ENCODE results near the gene PLCD1. TPM values are rescaled to one million over a fixed set of nuclear protein-coding genes. Genes with fewer than 3 reads are reported as not detected.

PLCD1 gene
- polyA plus RNA-seq, 1 of the 3 experiments (the other 2 are of a cell fraction): 20.2 TPM

- TF ChIP-seq SMC3 (IDR thresholded peaks at IDR 0.05; ENCODE audit: low read depth, low read length): no peak
These were observed 21.2 kb downstream of the PLCD1 start (continued) for GRCh38 chr3:38008191-38008701.

GRCh38 chr3:38007754-38008090 lies 21.7 kb downstream of the PLCD1 start:
- TF ChIP-seq YY1 (IDR thresholded peaks at IDR 0.05; ENCODE audit: low read depth) (no peak), MEF2A (IDR thresholded peaks at IDR 0.05; ENCODE audit: borderline replicate concordance, low read depth) (no peak), TEAD4 (IDR thresholded peaks at IDR 0.05; ENCODE audit: borderline replicate concordance, insufficient read depth) (no peak), RXRA (IDR thresholded peaks at IDR 0.05; ENCODE audit: borderline replicate concordance, low read depth) (no peak), GABPA (IDR thresholded peaks at IDR 0.05; ENCODE audit: low read depth) (no peak), EP300 (IDR thresholded peaks at IDR 0.05; ENCODE audit: borderline replicate concordance in 1 of 2, low read depth in 1 of 2, low read length in 1 of 2) (no peak), FOXJ3 (CRISPR knock-in tag; IDR thresholded peaks at IDR 0.05) (no peak), JUND (IDR thresholded peaks at IDR 0.05) (no peak), TCF12 (IDR thresholded peaks at IDR 0.05) (no peak), FOSL2 (IDR thresholded peaks at IDR 0.05; ENCODE audit: borderline replicate concordance, low read depth) (no peak)
- 99% methylated on average over 7 of the region's 7 CpGs for WGBS (ENCODE audit: low lambda C conversion rate)
- no peaks in the 10 kb centered on the region for H3K79me2 ChIP-seq (ENCODE audit: insufficient read depth)
- H3F3A ChIP-seq (replicated peaks; ENCODE audit: insufficient read depth): no peaks in the 10 kb centered on the region
- H3K4me1 ChIP-seq (ENCODE audit: control insufficient read depth in 1 of 2, insufficient read depth in 2 of 2, low read depth in 1 of 2, low read length in 1 of 2): no peaks in the 10 kb centered on the region; a peak in 1 of 4 replicates
- no peak overlapping the region for H2AFZ ChIP-seq (ENCODE audit: low read depth)
- ChIA-PET CTCF (no interaction called here), POLR2A (no interaction called here)
- no peaks in the 10 kb centered on the region for H3K27me3 ChIP-seq (ENCODE audit: insufficient read depth)
- H3K9ac ChIP-seq: no peak overlapping the region
- no peak overlapping the region for H3K4me2 ChIP-seq
- H3K9me3 ChIP-seq: no peaks in the 10 kb centered on the region
- H3K27ac ChIP-seq (ENCODE audit: low read depth in 2 of 2, low read length in 1 of 2): no peak overlapping the region
- H3K36me3 ChIP-seq (replicated peaks in 1 of 2; ENCODE audit: control insufficient read depth in 1 of 2, insufficient read depth in 2 of 2, low read length in 1 of 2): peaks cover 0 to 32% of the 10 kb centered on the region in 2 experiments
- H3K9me2 ChIP-seq: no peaks in the 10 kb centered on the region
- no peaks in the 10 kb centered on the region for H4K20me1 ChIP-seq (ENCODE audit: insufficient read depth)
- no peak for DNase-seq
- no peak overlapping the region for H3K4me3 ChIP-seq (ENCODE audit: low read depth in 2 of 2, low read length in 1 of 2)

GRCh38 chr3:38006445-38006995 lies 22.9 kb downstream of the PLCD1 start:
- H3K9me3 ChIP-seq: no peaks in the 10 kb centered on the region
- H3K79me2 ChIP-seq (ENCODE audit: insufficient read depth): no peaks in the 10 kb centered on the region
- no peak overlapping the region for H3K4me2 ChIP-seq
- no peaks in the 10 kb centered on the region for H4K20me1 ChIP-seq (ENCODE audit: insufficient read depth)
- H2AFZ ChIP-seq (ENCODE audit: low read depth): no peak overlapping the region
- no peaks in the 10 kb centered on the region for H3K9me2 ChIP-seq
- H3K9ac ChIP-seq: no peak overlapping the region
- H3K27ac ChIP-seq (ENCODE audit: low read depth in 2 of 2, low read length in 1 of 2): no peak overlapping the region
- H3F3A ChIP-seq (replicated peaks; ENCODE audit: insufficient read depth): no peaks in the 10 kb centered on the region
- H3K4me3 ChIP-seq (ENCODE audit: low read depth in 2 of 2, low read length in 1 of 2): no peak overlapping the region
- H3K27me3 ChIP-seq (ENCODE audit: insufficient read depth): no peaks in the 10 kb centered on the region
- no peaks in the 10 kb centered on the region; a peak in 1 of 4 replicates for H3K4me1 ChIP-seq (ENCODE audit: control insufficient read depth in 1 of 2, insufficient read depth in 2 of 2, low read depth in 1 of 2, low read length in 1 of 2)
- WGBS (ENCODE audit: low lambda C conversion rate): 90% methylated on average over 8 of the region's 16 CpGs
- CTCF ChIA-PET: interaction anchor here (1.0 to 1.2 kb wide), 3 partner anchors 9 to 32 kb away, joined by 3 to 4 read pairs (median 3); no protein-coding TSS in a partner anchor
- peaks cover 0 to 35% of the 10 kb centered on the region in 2 experiments for H3K36me3 ChIP-seq (replicated peaks in 1 of 2; ENCODE audit: control insufficient read depth in 1 of 2, insufficient read depth in 2 of 2, low read length in 1 of 2)
- DNase-seq: no peak
- POLR2A ChIA-PET: no interaction called here
- no peak for TF ChIP-seq RCOR1 (IDR thresholded peaks at IDR 0.05; ENCODE audit: low read length)
- no peak for TF ChIP-seq FOXJ3 (CRISPR knock-in tag; IDR thresholded peaks at IDR 0.05)
- no peak for TF ChIP-seq RXRA (IDR thresholded peaks at IDR 0.05; ENCODE audit: borderline replicate concordance, low read depth)
- no peak for TF ChIP-seq JUND (IDR thresholded peaks at IDR 0.05)
- TF ChIP-seq USF1 (IDR thresholded peaks at IDR 0.05; ENCODE audit: borderline replicate concordance, low read depth): no peak
- TF ChIP-seq MEF2A (IDR thresholded peaks at IDR 0.05; ENCODE audit: borderline replicate concordance, low read depth): no peak
- no peak for TF ChIP-seq ZBTB33 (IDR thresholded peaks at IDR 0.05; ENCODE audit: borderline replicate concordance, low read depth)
- no peak for TF ChIP-seq EZH2phosphoT487 (IDR thresholded peaks at IDR 0.05; ENCODE audit: borderline replicate concordance, low read depth)
- no peak for TF ChIP-seq MAX (IDR thresholded peaks at IDR 0.05; ENCODE audit: low read depth)
- no peak for TF ChIP-seq TCF12 (IDR thresholded peaks at IDR 0.05)
- TF ChIP-seq GABPA (IDR thresholded peaks at IDR 0.05; ENCODE audit: low read depth): no peak
- TF ChIP-seq NRF1 (IDR thresholded peaks at IDR 0.05; ENCODE audit: low read depth, low read length): no peak
- TF ChIP-seq FOXM1 (IDR thresholded peaks at IDR 0.05; ENCODE audit: low read depth): no peak
- TF ChIP-seq POLR2AphosphoS5 (IDR thresholded peaks at IDR 0.05; ENCODE audit: low read depth, low read length): no peak
- TF ChIP-seq RFX5 (IDR thresholded peaks at IDR 0.05; ENCODE audit: low read length): no peak
- no peak for TF ChIP-seq FOSL2 (IDR thresholded peaks at IDR 0.05; ENCODE audit: borderline replicate concordance, low read depth)
- no peak for TF ChIP-seq TEAD4 (IDR thresholded peaks at IDR 0.05; ENCODE audit: borderline replicate concordance, insufficient read depth)
